Liver (tissue), 9 donors: Measurements from ENCODE around the gene NMRAL1. TPM values are rescaled to one million over a fixed set of nuclear protein-coding genes. Genes with fewer than 3 reads are reported as not detected.

Source experiments
- DNase-seq: peaks from one replicate; pipeline ENCODE4 v3.0.0-alpha.2; 2017; ENCODE audit warnings: low spot score
- H3K27ac ChIP-seq, 2 donors: one replicate each; pipeline ENCODE4 v1.7.0; 2013; ENCODE audit warnings: inconsistent platforms in 2 of 2, low read length in 2 of 2, control low read depth in 1 of 2, low read depth in 1 of 2, mild to moderate bottlenecking in 1 of 2
- H3K27me3 ChIP-seq, 4 donors: one replicate each; pipeline versions ENCODE4 v1.6.1 to v1.7.0; 2013; ENCODE audit warnings: low read length in 3 of 4, inconsistent platforms in 1 of 4, mild to moderate bottlenecking in 1 of 4, moderate library complexity in 1 of 4; ENCODE audit not compliant: control insufficient read depth in 4 of 4, insufficient read depth in 4 of 4
- H3K36me3 ChIP-seq, 4 donors: one replicate each; pipeline versions ENCODE4 v1.6.1 to v1.7.0; 2013; ENCODE audit warnings: low read length in 3 of 4, mild to moderate bottlenecking in 3 of 4, low read depth in 1 of 4, moderate library complexity in 1 of 4; ENCODE audit not compliant: control insufficient read depth in 4 of 4, insufficient read depth in 3 of 4
- H3K4me1 ChIP-seq, 4 donors: one replicate each; pipeline versions ENCODE4 v1.6.1 to v1.7.0; 2013; ENCODE audit warnings: low read length in 3 of 4, mild to moderate bottlenecking in 3 of 4, moderate library complexity in 1 of 4; ENCODE audit not compliant: control insufficient read depth in 4 of 4, insufficient read depth in 4 of 4
- H3K4me3 ChIP-seq, 3 donors: one replicate each; pipeline versions ENCODE4 v1.6.1 to v1.7.0; 2013; ENCODE audit warnings: low read length in 3 of 3, control low read depth in 1 of 3, low read depth in 1 of 3, mild to moderate bottlenecking in 1 of 3
- H3K9ac ChIP-seq, 2 donors: one replicate each; pipeline ENCODE4 v1.7.0; 2013; ENCODE audit warnings: low read length in 2 of 2, mild to moderate bottlenecking in 2 of 2, moderate library complexity in 2 of 2, control low read depth in 1 of 2, low read depth in 1 of 2
- H3K9me3 ChIP-seq, 4 donors: one replicate each; pipeline versions ENCODE4 v1.6.1 to v1.7.0; 2013; ENCODE audit warnings: low read length in 3 of 4; ENCODE audit not compliant: control insufficient read depth in 4 of 4
- ATF3 ChIP-seq: IDR thresholded peaks from 2 replicates; pipeline ENCODE4 v1.6.1; 2016; ENCODE audit warnings: antibody characterized with exemption
- CTCF ChIP-seq: fragments of 150-350 bp; IDR thresholded peaks from 2 replicates; pipeline ENCODE4 v1.5.1; 2017; ENCODE audit warnings: improper control_type of control experiment, low read depth, low read length; ENCODE audit not compliant: missing input control
- EGR1 ChIP-seq, 2 donors: IDR thresholded peaks; 2 replicates each; pipeline ENCODE4 v1.6.1; 2016 to 2018; ENCODE audit warnings: antibody characterized with exemption in 2 of 2, low read depth in 2 of 2
- FOXA1 ChIP-seq: IDR thresholded peaks from 2 replicates; pipeline ENCODE4 v1.6.1; 2016; ENCODE audit warnings: antibody characterized with exemption
- FOXA2 ChIP-seq: IDR thresholded peaks from 2 replicates; pipeline ENCODE4 v1.6.1; 2016; ENCODE audit warnings: antibody characterized with exemption
- GABPA ChIP-seq, 2 donors: IDR thresholded peaks in 1 of 2; conservative IDR thresholded peaks in 1 of 2; 2 replicates each; pipeline ENCODE4 v1.6.1; 2016; ENCODE audit warnings: antibody characterized with exemption in 2 of 2, mild to moderate bottlenecking in 1 of 2, moderate library complexity in 1 of 2
- HNF4A ChIP-seq, 2 donors: conservative IDR thresholded peaks; 2 replicates each; pipeline ENCODE4 v1.6.1; 2016; ENCODE audit warnings: antibody characterized with exemption in 2 of 2, mild to moderate bottlenecking in 2 of 2
- HNF4G ChIP-seq: IDR thresholded peaks from 2 replicates; pipeline ENCODE4 v1.6.1; 2016; ENCODE audit warnings: antibody characterized with exemption
- JUND ChIP-seq, 2 donors: IDR thresholded peaks; 2 replicates each; pipeline ENCODE4 v1.6.1; 2016; ENCODE audit warnings: antibody characterized with exemption in 2 of 2
- MAX ChIP-seq: IDR thresholded peaks from 2 replicates; pipeline ENCODE4 v1.6.1; 2016; ENCODE audit warnings: antibody characterized with exemption
- NR2F2 ChIP-seq: IDR thresholded peaks from 2 replicates; pipeline ENCODE4 v1.6.1; 2016; ENCODE audit warnings: antibody characterized with exemption
- RAD21 ChIP-seq, 2 donors: IDR thresholded peaks; 2 replicates each; pipeline ENCODE4 v1.6.1; 2016; ENCODE audit warnings: antibody characterized with exemption in 2 of 2, mild to moderate bottlenecking in 2 of 2
- REST ChIP-seq: IDR thresholded peaks from 2 replicates; pipeline ENCODE4 v1.6.1; 2016; ENCODE audit warnings: antibody characterized with exemption, mild to moderate bottlenecking
- RXRA ChIP-seq, 2 donors: IDR thresholded peaks; 2 replicates each; pipeline ENCODE4 v1.6.1; 2017 to 2018; ENCODE audit warnings: antibody characterized with exemption in 2 of 2, mild to moderate bottlenecking in 1 of 2
- SP1 ChIP-seq: IDR thresholded peaks from 2 replicates; pipeline ENCODE4 v1.6.1; 2018; ENCODE audit warnings: antibody characterized with exemption, mild to moderate bottlenecking
- TAF1 ChIP-seq: conservative IDR thresholded peaks from 2 replicates; pipeline ENCODE4 v1.6.1; 2016; ENCODE audit warnings: antibody characterized with exemption, mild to moderate bottlenecking
- YY1 ChIP-seq: IDR thresholded peaks from 2 replicates; pipeline ENCODE4 v1.6.1; 2016; ENCODE audit warnings: antibody characterized with exemption, mild to moderate bottlenecking
- ZBTB33 ChIP-seq: IDR thresholded peaks from 2 replicates; pipeline ENCODE4 v1.6.1; 2016; ENCODE audit warnings: antibody characterized with exemption
- WGBS: extraction: QIAGEN DNeasy Blood & Tissue Kit; methylation state at CpG from one replicate; pipeline ENCODE4 v1.1.7; 2013; 5-methylcytosine and 5-hydroxymethylcytosine counted together
- polyA plus RNA-seq, 2 donors: library from polyadenylated mRNA; stranded (reverse) in 1 of 2; unstranded in 1 of 2; fragments of 200-250 nt in 1 of 2; fragments of >200 nt in 1 of 2; fragmentation: Nextera tagmentation in 1 of 2; extraction: Ambion mirVana in 1 of 2; gene quantifications; one replicate each; pipeline versions ENCODE4 v1.2.1 to v1.2.3, GENCODE V29; 2013 to 2015
- total RNA-seq, 2 donors: library from RNA; depleted of rRNA; stranded (reverse); fragments of >200 nt; gene quantifications; one replicate each; pipeline ENCODE4 v1.2.3, GENCODE V29; 2014
- donor health status: healthy.
- donor health status: healthy.
- donor health status: healthy.
- donor health status: healthy.
- donor health status: healthy.

Gene NMRAL1
- total and polyA plus RNA-seq, 4 donors, result 20.1 to 45.4 (median 28.3) TPM

- TF ChIP-seq ZBTB33 (no peak), HNF4A (conservative IDR thresholded peaks at IDR 0.05) (no peak)
Measured at GRCh38 chr16:4414187-4414917, 60.1 kb downstream of the NMRAL1 start (continued).

- over 99% methylated on average over 4 of the region's 4 CpGs for WGBS
- peaks cover 0 to 4% (median 0%) of the 10 kb centered on the region in 4 donors for H3K36me3 ChIP-seq
- peaks cover 2 to 27% (median 12%) of the 10 kb centered on the region in 4 donors for H3K4me1 ChIP-seq
Measured at GRCh38 chr16:4412854-4413253, 61.6 kb downstream of the NMRAL1 start.

More at GRCh38 chr16:4412854-4413253, 61.6 kb downstream of the NMRAL1 start:
- no peak overlapping the region for H3K9ac ChIP-seq
- DNase-seq, result no peak
- H3K27me3 ChIP-seq, result no peaks in the 10 kb centered on the region
- H3K27ac ChIP-seq, result no peak overlapping the region
- no peak overlapping the region for H3K4me3 ChIP-seq
- TF ChIP-seq HNF4A (conservative IDR thresholded peaks at IDR 0.05), result no peak
- no peak for TF ChIP-seq ATF3
- TF ChIP-seq TAF1, result no peak
- no peak for TF ChIP-seq GABPA (IDR thresholded peaks at IDR 0.05 in 1 of 2, conservative IDR thresholded peaks at IDR 0.05 in 1 of 2)
- TF ChIP-seq JUND (IDR thresholded peaks at IDR 0.05), result no peak
- no peak for TF ChIP-seq SP1
- no peak for TF ChIP-seq CTCF
- TF ChIP-seq REST, result no peak
- TF ChIP-seq YY1, result no peak
- no peak for TF ChIP-seq MAX
- TF ChIP-seq HNF4G, result no peak
- TF ChIP-seq ZBTB33, result no peak
- no peak for TF ChIP-seq RAD21 (IDR thresholded peaks at IDR 0.05)
- no peak for TF ChIP-seq FOXA1
- no peak for TF ChIP-seq RXRA (IDR thresholded peaks at IDR 0.05)
- no peak for TF ChIP-seq FOXA2
- TF ChIP-seq EGR1 (IDR thresholded peaks at IDR 0.05; ENCODE audit: low read depth in 2 of 2), result no peak
- no peak for TF ChIP-seq NR2F2
- no peaks in the 10 kb centered on the region for H3K9me3 ChIP-seq
